Measurements from ENCODE around the gene KDM8.
A peak's percentile ranks its signal among the peaks of the same experiment; 100 is the strongest.

Gene KDM8

DNA sequence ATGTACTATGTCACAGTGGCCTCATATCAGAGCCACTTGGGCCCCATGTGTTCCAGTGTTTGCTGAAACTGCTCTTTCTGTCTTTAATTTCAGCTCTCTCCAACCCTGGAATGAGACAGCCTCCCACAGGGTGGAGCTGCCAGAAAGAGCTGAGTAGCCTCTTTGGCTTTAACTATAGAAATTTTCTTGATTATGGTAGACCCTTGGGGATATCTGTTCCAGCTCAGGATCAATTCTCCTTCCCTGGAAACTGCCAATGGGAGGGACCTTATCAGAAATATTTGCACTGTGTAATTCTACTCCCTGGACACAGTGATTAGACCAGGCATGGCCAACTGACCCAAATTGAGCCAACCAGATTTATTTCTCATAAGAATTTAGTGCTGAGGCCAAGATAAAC is 39.0 kb upstream of the KDM8 start:
- H3K4me1 ChIP-seq (ENCODE audit: control insufficient read depth in 2 of 2, insufficient read depth in 1 of 2, low read depth in 1 of 2, low read length in 2 of 2), result no peaks in the 10 kb centered on the region
- no peak overlapping the region for H2AFZ ChIP-seq (ENCODE audit: low read length)
- no peak overlapping the region for H2BK15ac ChIP-seq (ENCODE audit: low read length)
- no peak overlapping the region for H3K27ac ChIP-seq (replicated peaks; ENCODE audit: low read length)
- H3K9ac ChIP-seq (ENCODE audit: low read depth, low read length, poor library complexity), result no peak overlapping the region
- H3K79me1 ChIP-seq (ENCODE audit: low read depth, low read length), result no peaks in the 10 kb centered on the region
- H3K4ac ChIP-seq (ENCODE audit: low read length), result no peak overlapping the region
- H2BK5ac ChIP-seq (ENCODE audit: low read length), result no peak overlapping the region
- H2BK12ac ChIP-seq (ENCODE audit: low read length), result no peak overlapping the region
- H3K27me3 ChIP-seq (ENCODE audit: control insufficient read depth in 3 of 3, insufficient read depth in 3 of 3, low read depth in 1 of 3, low read length in 3 of 3), result peaks cover 0 to 3% (median 0%) of the 10 kb centered on the region in 3 experiments
- no peak overlapping the region for H3K23ac ChIP-seq (ENCODE audit: low read depth, low read length, poor library complexity)
- no peak overlapping the region for H3K14ac ChIP-seq (ENCODE audit: low read length)
- no peak overlapping the region for H4K8ac ChIP-seq (ENCODE audit: low read depth, low read length)
- H2AK5ac ChIP-seq (ENCODE audit: low read depth, low read length), result no peak overlapping the region
- no peak overlapping the region for H3K18ac ChIP-seq (ENCODE audit: low read length)
- no peak overlapping the region for H2BK120ac ChIP-seq (ENCODE audit: low read depth, low read length)
- no peaks in the 10 kb centered on the region for H3K9me3 ChIP-seq (replicated peaks in 1 of 2; ENCODE audit: control insufficient read depth in 2 of 2, insufficient read depth in 1 of 2, low read depth in 1 of 2, low read length in 2 of 2)
- H3K36me3 ChIP-seq (replicated peaks in 1 of 2; ENCODE audit: control insufficient read depth in 2 of 2, insufficient read depth in 2 of 2, low read length in 2 of 2), result no peaks in the 10 kb centered on the region
- no peak for DNase-seq (ENCODE audit: low spot score)
- no peak overlapping the region for H4K91ac ChIP-seq (ENCODE audit: low read depth, low read length, poor library complexity)
- no peak overlapping the region for H3K4me2 ChIP-seq (ENCODE audit: insufficient read depth, low read length, poor library complexity, severe bottlenecking)
- no peak overlapping the region for H3K4me3 ChIP-seq (ENCODE audit: low read length in 2 of 2)

DNA sequence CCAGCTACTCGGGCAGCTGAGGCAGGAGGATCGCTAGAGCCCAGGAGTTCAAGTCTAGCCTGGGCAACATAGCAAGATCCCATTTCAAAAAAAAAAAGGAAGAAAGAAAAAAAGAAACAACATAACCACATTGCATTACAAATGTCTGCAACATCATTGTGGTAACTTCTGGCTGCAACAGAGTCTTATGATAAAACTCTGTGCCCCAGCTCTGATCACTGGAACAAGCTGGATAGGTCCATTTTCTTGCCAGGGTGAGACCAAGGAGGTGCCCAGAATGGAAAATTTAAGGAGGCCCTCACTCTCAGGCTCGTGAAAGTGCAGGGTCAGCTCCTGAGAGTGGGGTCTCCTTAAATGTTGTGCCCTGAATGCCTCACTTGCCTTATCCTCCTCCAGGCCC is 37.8 kb upstream of the KDM8 start:
- no peak for DNase-seq (ENCODE audit: low spot score)
- WGBS, 2 donors (ENCODE audit: extremely low coverage in 2 of 2, insufficient read length in 2 of 2, insufficient replicate concordance in 1 of 2), result no CpG with 5 or more reads among the region's 3 CpGs
- no peak overlapping the region for H3K4me2 ChIP-seq (ENCODE audit: insufficient read depth, low read length, poor library complexity, severe bottlenecking)
- H3K27me3 ChIP-seq (ENCODE audit: control insufficient read depth in 3 of 3, insufficient read depth in 3 of 3, low read depth in 1 of 3, low read length in 3 of 3), result peaks cover 0 to 3% (median 0%) of the 10 kb centered on the region in 3 experiments
- H3K4me1 ChIP-seq (ENCODE audit: control insufficient read depth in 2 of 2, insufficient read depth in 1 of 2, low read depth in 1 of 2, low read length in 2 of 2), result no peaks in the 10 kb centered on the region
- H3K14ac ChIP-seq (ENCODE audit: low read length), result no peak overlapping the region
- H4K91ac ChIP-seq (ENCODE audit: low read depth, low read length, poor library complexity), result no peak overlapping the region
- H3K23ac ChIP-seq (ENCODE audit: low read depth, low read length, poor library complexity), result no peak overlapping the region
- no peak overlapping the region for H2BK12ac ChIP-seq (ENCODE audit: low read length)
- H3K9ac ChIP-seq (ENCODE audit: low read depth, low read length, poor library complexity), result no peak overlapping the region
- H4K8ac ChIP-seq (ENCODE audit: low read depth, low read length), result no peak overlapping the region
- no peak overlapping the region for H3K4me3 ChIP-seq (ENCODE audit: low read length in 2 of 2)
- H2BK120ac ChIP-seq (ENCODE audit: low read depth, low read length), result no peak overlapping the region
- H3K4ac ChIP-seq (ENCODE audit: low read length), result no peak overlapping the region
- no peaks in the 10 kb centered on the region for H3K79me1 ChIP-seq (ENCODE audit: low read depth, low read length)
- H2BK5ac ChIP-seq (ENCODE audit: low read length), result no peak overlapping the region
- H2BK15ac ChIP-seq (ENCODE audit: low read length), result no peak overlapping the region
- H3K27ac ChIP-seq (replicated peaks; ENCODE audit: low read length), result no peak overlapping the region
- H2AFZ ChIP-seq (ENCODE audit: low read length), result no peak overlapping the region
- H3K9me3 ChIP-seq (replicated peaks in 1 of 2; ENCODE audit: control insufficient read depth in 2 of 2, insufficient read depth in 1 of 2, low read depth in 1 of 2, low read length in 2 of 2), result no peaks in the 10 kb centered on the region
- H3K36me3 ChIP-seq (replicated peaks in 1 of 2; ENCODE audit: control insufficient read depth in 2 of 2, insufficient read depth in 2 of 2, low read length in 2 of 2), result no peaks in the 10 kb centered on the region
- no peak overlapping the region for H2AK5ac ChIP-seq (ENCODE audit: low read depth, low read length)
- no peak overlapping the region for H3K18ac ChIP-seq (ENCODE audit: low read length)

DNA sequence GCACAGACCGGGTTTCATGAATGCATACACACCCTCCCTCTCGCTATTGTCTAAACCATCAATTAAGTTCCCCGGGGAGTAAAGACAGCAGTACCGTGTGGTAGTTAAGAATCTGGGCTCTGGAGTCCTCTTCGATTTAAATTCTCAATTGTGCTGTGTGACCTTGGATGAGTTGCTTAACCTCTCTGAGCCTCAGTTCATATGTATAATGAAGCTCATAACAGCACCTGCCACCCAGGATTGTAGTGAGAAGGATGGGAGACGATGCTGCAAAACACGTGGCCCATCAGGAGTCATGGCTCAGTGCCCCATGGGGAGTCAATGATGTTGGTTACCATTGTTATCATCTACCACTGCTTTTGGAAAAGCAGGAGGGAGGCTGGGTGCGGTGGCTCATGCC is 34.5 kb upstream of the KDM8 start:
- H2BK12ac ChIP-seq (ENCODE audit: low read length), result no peak overlapping the region
- no peaks in the 10 kb centered on the region for H3K36me3 ChIP-seq (replicated peaks in 1 of 2; ENCODE audit: control insufficient read depth in 2 of 2, insufficient read depth in 2 of 2, low read length in 2 of 2)
- H3K4me3 ChIP-seq (ENCODE audit: low read length in 2 of 2), result no peak overlapping the region
- H2AK5ac ChIP-seq (ENCODE audit: low read depth, low read length), result no peak overlapping the region
- no peak overlapping the region for H2BK120ac ChIP-seq (ENCODE audit: low read depth, low read length)
- H3K9me3 ChIP-seq (replicated peaks in 1 of 2; ENCODE audit: control insufficient read depth in 2 of 2, insufficient read depth in 1 of 2, low read depth in 1 of 2, low read length in 2 of 2), result no peaks in the 10 kb centered on the region
- H3K9ac ChIP-seq (ENCODE audit: low read depth, low read length, poor library complexity), result no peak overlapping the region
- peaks cover 0 to 3% (median 0%) of the 10 kb centered on the region in 3 experiments for H3K27me3 ChIP-seq (ENCODE audit: control insufficient read depth in 3 of 3, insufficient read depth in 3 of 3, low read depth in 1 of 3, low read length in 3 of 3)
- no CpG with 5 or more reads among the region's 8 CpGs for WGBS, 2 donors (ENCODE audit: extremely low coverage in 2 of 2, insufficient read length in 2 of 2, insufficient replicate concordance in 1 of 2)
- H3K18ac ChIP-seq (ENCODE audit: low read length), result no peak overlapping the region
- H3K27ac ChIP-seq (replicated peaks; ENCODE audit: low read length), result no peak overlapping the region
- H3K4me2 ChIP-seq (ENCODE audit: insufficient read depth, low read length, poor library complexity, severe bottlenecking), result no peak overlapping the region
- no peaks in the 10 kb centered on the region for H3K4me1 ChIP-seq (ENCODE audit: control insufficient read depth in 2 of 2, insufficient read depth in 1 of 2, low read depth in 1 of 2, low read length in 2 of 2)
- DNase-seq (ENCODE audit: low spot score), result no peak
- no peak overlapping the region for H2BK15ac ChIP-seq (ENCODE audit: low read length)
- H3K14ac ChIP-seq (ENCODE audit: low read length), result no peak overlapping the region
- H3K4ac ChIP-seq (ENCODE audit: low read length), result no peak overlapping the region
- H2BK5ac ChIP-seq (ENCODE audit: low read length), result no peak overlapping the region
- no peak overlapping the region for H4K91ac ChIP-seq (ENCODE audit: low read depth, low read length, poor library complexity)
- H2AFZ ChIP-seq (ENCODE audit: low read length), result no peak overlapping the region
- H4K8ac ChIP-seq (ENCODE audit: low read depth, low read length), result no peak overlapping the region
- H3K79me1 ChIP-seq (ENCODE audit: low read depth, low read length), result no peaks in the 10 kb centered on the region
- no peak overlapping the region for H3K23ac ChIP-seq (ENCODE audit: low read depth, low read length, poor library complexity)

DNA sequence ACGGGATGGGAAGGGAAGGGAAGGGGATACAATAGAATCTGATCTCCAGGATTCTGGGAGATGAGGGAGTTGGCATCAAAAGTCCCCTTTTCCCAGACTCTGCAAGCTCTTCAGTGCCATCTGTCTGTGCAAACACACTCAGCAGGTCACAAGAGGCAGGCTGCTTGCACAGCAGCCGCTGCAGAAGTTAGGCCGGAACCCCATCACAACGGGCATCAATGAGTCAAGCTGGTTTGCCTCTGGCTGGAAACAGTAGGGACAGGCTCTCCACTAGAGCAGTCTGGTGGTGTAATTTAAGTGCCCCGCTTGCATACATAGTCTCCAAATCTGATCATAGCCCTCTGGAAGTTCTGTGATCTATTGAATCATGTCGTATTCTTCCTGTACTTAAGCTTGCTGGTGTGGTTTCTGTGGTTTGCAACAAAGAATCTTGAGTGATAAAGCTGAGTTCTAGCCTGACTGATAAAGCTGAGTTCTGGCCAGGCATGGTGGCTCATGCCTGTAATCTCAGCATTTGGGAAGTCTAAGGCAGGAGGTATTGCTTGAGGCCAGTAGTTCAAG is 33.7 kb upstream of the KDM8 start:
- Histone ChIP-seq H3K23ac (ENCODE audit: low read depth, low read length, poor library complexity) (no peak overlapping the region), H3K9ac (ENCODE audit: low read depth, low read length, poor library complexity) (no peak overlapping the region), H3K36me3 (replicated peaks in 1 of 2; ENCODE audit: control insufficient read depth in 2 of 2, insufficient read depth in 2 of 2, low read length in 2 of 2) (no peaks in the 10 kb centered on the region), H3K79me1 (ENCODE audit: low read depth, low read length) (no peaks in the 10 kb centered on the region), H2BK5ac (ENCODE audit: low read length) (no peak overlapping the region), H3K14ac (ENCODE audit: low read length) (no peak overlapping the region), H3K9me3 (replicated peaks in 1 of 2; ENCODE audit: control insufficient read depth in 2 of 2, insufficient read depth in 1 of 2, low read depth in 1 of 2, low read length in 2 of 2) (no peaks in the 10 kb centered on the region), H3K18ac (ENCODE audit: low read length) (peak overlapping the region; percentile 16), H3K27me3 (ENCODE audit: control insufficient read depth in 3 of 3, insufficient read depth in 3 of 3, low read depth in 1 of 3, low read length in 3 of 3) (peaks cover 0 to 3% (median 0%) of the 10 kb centered on the region in 3 experiments), H2AFZ (ENCODE audit: low read length) (peak overlapping the region; percentile 28), H2BK15ac (ENCODE audit: low read length) (no peak overlapping the region), H4K8ac (ENCODE audit: low read depth, low read length) (no peak overlapping the region), H2AK5ac (ENCODE audit: low read depth, low read length) (no peak overlapping the region), H4K91ac (ENCODE audit: low read depth, low read length, poor library complexity) (no peak overlapping the region), H3K4me3 (ENCODE audit: low read length in 2 of 2) (no peak overlapping the region), H3K4me2 (ENCODE audit: insufficient read depth, low read length, poor library complexity, severe bottlenecking) (no peak overlapping the region), H3K4ac (ENCODE audit: low read length) (no peak overlapping the region), H3K4me1 (ENCODE audit: control insufficient read depth in 2 of 2, insufficient read depth in 1 of 2, low read depth in 1 of 2, low read length in 2 of 2) (no peaks in the 10 kb centered on the region), H2BK120ac (ENCODE audit: low read depth, low read length) (no peak overlapping the region), H3K27ac (replicated peaks; ENCODE audit: low read length) (no peak overlapping the region), H2BK12ac (ENCODE audit: low read length) (no peak overlapping the region)
- WGBS, 2 donors (ENCODE audit: extremely low coverage in 2 of 2, insufficient read length in 2 of 2, insufficient replicate concordance in 1 of 2), result no CpG with 5 or more reads among the region's 6 CpGs
- no peak for DNase-seq (ENCODE audit: low spot score)
